HTR-8/SVneo (cell line): ENCODE measurements around the gene C20orf204.

Experiments used
- DNase-seq: peaks from one replicate; pipeline ENCODE4 v3.0.0; 2011; ENCODE audit warnings: low spot score, mixed read lengths; ENCODE audit not compliant: insufficient read length
- FAIRE-seq: peaks from 2 replicates; lab custom pipeline; 2011; peaks lifted over from hg19 to GRCh38; lab: Jason Lieb, UNC

C20orf204 gene

GRCh38 chr20:64053841-64054661 lies 18.1 kb downstream of the C20orf204 start:
- FAIRE-seq, result no peak
- DNase-seq, result no peak

GRCh38 chr20:64055396-64055892 lies 19.5 kb downstream of the C20orf204 start:
- DNase-seq (no peak), FAIRE-seq (no peak)

GRCh38 chr20:64055893-64056638 lies 20.1 kb downstream of the C20orf204 start:
- FAIRE-seq (no peak), DNase-seq (no peak)

- DNase-seq, result no peak
- no peak for FAIRE-seq
Observed at GRCh38 chr20:64056639-64056888, 20.6 kb downstream of the C20orf204 start.

- no peak for FAIRE-seq
- DNase-seq, result no peak
Observed at GRCh38 chr20:64056889-64057627, 21.1 kb downstream of the C20orf204 start.

- DNase-seq (peak; percentile 95), FAIRE-seq (peak; percentile 89)
Observed at GRCh38 chr20:64057628-64058498, 21.9 kb downstream of the C20orf204 start.

- DNase-seq (no peak), FAIRE-seq (no peak)
Observed at GRCh38 chr20:64058536-64058935, 22.6 kb downstream of the C20orf204 start.

GRCh38 chr20:64062276-64062595 lies 26.3 kb downstream of the C20orf204 start:
- DNase-seq, result no peak
- FAIRE-seq, result peak; percentile 96

GRCh38 chr20:64062596-64063388 lies 26.8 kb downstream of the C20orf204 start, which contains the start of gene TCEA2:
Gene TCEA2, plus strand, starts transcription at chr20:64063198. Its CDS starts 115 bp downstream, at chr20:64063313.
- FAIRE-seq (peak; percentile 99), DNase-seq (peak; percentile 100)

- DNase-seq (no peak), FAIRE-seq (peak; percentile 78)
Observed at GRCh38 chr20:64063389-64064144, 27.6 kb downstream of the C20orf204 start.

- peak; percentile 84 for DNase-seq
- peak; percentile 16 for FAIRE-seq
Observed at GRCh38 chr20:64064145-64064698, 28.2 kb downstream of the C20orf204 start.

- DNase-seq (no peak), FAIRE-seq (peak; percentile 84)
Observed at GRCh38 chr20:64065062-64065973, 29.3 kb downstream of the C20orf204 start.

GRCh38 chr20:64065974-64066343 lies 30.0 kb downstream of the C20orf204 start:
- FAIRE-seq (peak; percentile 96), DNase-seq (peak; percentile 96)

GRCh38 chr20:64067005-64067632 lies 31.1 kb downstream of the C20orf204 start:
- peak; percentile 26 for FAIRE-seq

GRCh38 chr20:64067733-64068307 lies 31.8 kb downstream of the C20orf204 start:
- FAIRE-seq (peak; percentile 16), DNase-seq (no peak)

More at GRCh38 chr20:64067005-64067632, 31.1 kb downstream of the C20orf204 start:
- DNase-seq, result no peak
